ENCODE results near the gene PROS1.

DNA sequence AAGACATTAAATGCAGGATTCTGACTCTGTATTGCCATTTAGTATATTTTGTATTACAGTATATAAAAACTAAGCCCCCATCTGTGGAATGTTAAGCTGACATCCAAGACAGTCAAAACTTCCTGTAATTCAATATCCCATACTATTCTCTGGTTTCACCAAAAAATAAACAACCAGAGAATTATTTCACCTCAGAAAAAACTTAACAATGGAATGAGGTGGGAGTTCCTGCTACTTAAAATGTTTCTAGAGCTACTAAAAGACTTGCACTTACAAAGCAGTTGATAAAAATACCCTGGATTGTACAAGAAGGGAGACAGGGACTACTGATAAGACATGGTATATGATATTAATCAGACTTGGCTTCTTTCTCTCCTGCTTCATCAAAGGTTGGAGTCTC, 14.6 kb upstream of the PROS1 start:
- TF ChIP-seq POLR2AphosphoS5 (IDR thresholded peaks at IDR 0.05; ENCODE audit: borderline replicate concordance, low read depth, low read length): no peak
- no peak for TF ChIP-seq EZH2 (IDR thresholded peaks at IDR 0.05)
